CD14-positive monocyte (primary cell): ENCODE results near the gene ESF1. TPM values are rescaled to one million over a fixed set of nuclear protein-coding genes. Genes with fewer than 3 reads are reported as not detected.

Source experiments
- DNase-seq, 3 donors: peaks; one replicate each; pipeline ENCODE4 v3.0.0-alpha.2; 2011 to 2022
- H2AFZ ChIP-seq: 2 replicates; pipeline ENCODE4 v1.6.0; 2012; ENCODE audit warnings: mild to moderate bottlenecking, low read depth, low read length, inconsistent platforms; ENCODE audit not compliant: insufficient read depth, poor library complexity, severe bottlenecking
- H3K27ac ChIP-seq, 2 donors: 1 replicate in 1 of 2; 2 replicates in 1 of 2; pipeline ENCODE4 v1.5.1; 2012 to 2013; ENCODE audit warnings: low read length in 2 of 2, control low read depth in 1 of 2, inconsistent platforms in 1 of 2, low read depth in 1 of 2, mild to moderate bottlenecking in 1 of 2
- H3K27me3 ChIP-seq, 2 donors: one replicate each; pipeline versions ENCODE4 v1.6.0 to v1.6.1; 2011 to 2013; ENCODE audit warnings: low read length in 2 of 2; ENCODE audit not compliant: control insufficient read depth in 2 of 2, insufficient read depth in 2 of 2
- H3K36me3 ChIP-seq, 2 donors: replicated peaks in 1 of 2; 1 replicate in 1 of 2; 2 replicates in 1 of 2; pipeline versions ENCODE4 v1.5.1 to v1.6.1; 2012 to 2013; ENCODE audit warnings: low read length in 2 of 2, control low read depth in 1 of 2, inconsistent platforms in 1 of 2, mild to moderate bottlenecking in 1 of 2; ENCODE audit not compliant: insufficient read depth in 2 of 2, control insufficient read depth in 1 of 2
- H3K4me1 ChIP-seq, 2 donors: 1 replicate in 1 of 2; 2 replicates in 1 of 2; pipeline versions ENCODE4 v1.5.1 to v1.6.1; 2012 to 2013; ENCODE audit warnings: low read length in 2 of 2, control low read depth in 1 of 2, inconsistent platforms in 1 of 2, mild to moderate bottlenecking in 1 of 2, moderate library complexity in 1 of 2; ENCODE audit not compliant: insufficient read depth in 2 of 2, control insufficient read depth in 1 of 2
- H3K4me2 ChIP-seq: replicated peaks from 2 replicates; pipeline ENCODE3; 2012; ENCODE audit warnings: low read length, moderate library complexity, mild to moderate bottlenecking; ENCODE audit not compliant: poor library complexity, severe bottlenecking; ENCODE audit errors: extremely low read depth
- H3K4me3 ChIP-seq, 3 experiments: fragments of 200-600 bp in 1 of 3; sonication (generic) in 1 of 3; replicated peaks in 1 of 3; 1 replicate in 2 of 3; 2 replicates in 1 of 3; pipeline ENCODE4 v1.5.1; 2011 to 2013; ENCODE audit warnings: low read length in 3 of 3, mild to moderate bottlenecking in 3 of 3, control low read depth in 2 of 3, low read depth in 2 of 3, inconsistent platforms in 1 of 3, moderate library complexity in 1 of 3
- H3K79me2 ChIP-seq: 2 replicates; pipeline ENCODE4 v1.6.0; 2012; ENCODE audit warnings: mild to moderate bottlenecking, control low read depth, inconsistent platforms, low read length, moderate library complexity; ENCODE audit not compliant: insufficient read depth
- H3K9ac ChIP-seq: 2 replicates; pipeline ENCODE4 v1.6.0; 2017; ENCODE audit warnings: low read length, mild to moderate bottlenecking; ENCODE audit not compliant: insufficient read depth, poor library complexity, severe bottlenecking
- H3K9me3 ChIP-seq, 2 donors: replicated peaks in 1 of 2; 1 replicate in 1 of 2; 2 replicates in 1 of 2; pipeline versions ENCODE4 v1.5.1 to v1.6.1; 2012 to 2013; ENCODE audit warnings: low read length in 2 of 2, control low read depth in 1 of 2; ENCODE audit not compliant: control insufficient read depth in 1 of 2, insufficient read depth in 1 of 2
- H4K20me1 ChIP-seq: 2 replicates; pipeline ENCODE4 v1.6.0; 2012; ENCODE audit warnings: mild to moderate bottlenecking, low read length, control low read depth, moderate library complexity; ENCODE audit not compliant: insufficient read depth
- H3K27ac Mint-ChIP-seq, 7 donors: one replicate each; pipeline ENCODE4 v1.8.0; 2020; ENCODE audit warnings: mild to moderate bottlenecking in 7 of 7, mixed read lengths in 7 of 7, moderate library complexity in 6 of 7, inconsistent platforms in 2 of 7
- H3K27me3 Mint-ChIP-seq, 3 donors: one replicate each; pipeline ENCODE4 v1.8.0; 2021 to 2022; ENCODE audit warnings: low read depth in 3 of 3, mild to moderate bottlenecking in 3 of 3, mixed read lengths in 3 of 3, moderate library complexity in 3 of 3, inconsistent platforms in 1 of 3
- H3K36me3 Mint-ChIP-seq, 2 donors: one replicate each; pipeline ENCODE4 v1.8.0; 2020; ENCODE audit warnings: mixed read lengths in 2 of 2, inconsistent platforms in 1 of 2, mild to moderate bottlenecking in 1 of 2
- H3K4me1 Mint-ChIP-seq: one replicate; pipeline ENCODE4 v1.8.0; 2020; ENCODE audit warnings: mild to moderate bottlenecking, mixed read lengths
- H3K4me3 Mint-ChIP-seq, 2 donors: one replicate each; pipeline ENCODE4 v1.8.0; 2020; ENCODE audit warnings: mild to moderate bottlenecking in 2 of 2, mixed read lengths in 2 of 2, moderate library complexity in 1 of 2
- H3K9me3 Mint-ChIP-seq, 7 donors: one replicate each; pipeline ENCODE4 v1.8.0; 2020 to 2022; ENCODE audit warnings: mixed read lengths in 7 of 7, mild to moderate bottlenecking in 6 of 7, moderate library complexity in 6 of 7, inconsistent platforms in 2 of 7
- CTCF ChIP-seq: fragments of 200-600 bp; IDR thresholded peaks from one replicate; pipeline ENCODE4 v1.8.0; 2022; ENCODE audit warnings: antibody characterized with exemption, mild to moderate bottlenecking
- WGBS: methylation state at CpG from one replicate; pipeline ENCODE4 v1.1.5; 2013; ENCODE audit warnings: missing lambda C conversion rate; ENCODE audit not compliant: insufficient coverage; 5-methylcytosine and 5-hydroxymethylcytosine counted together
- intact Hi-C, 2 donors: fragments of 100-400 bp; cut with micrococcal nuclease; formaldehyde crosslinking; loops; one replicate each; pipeline versions ENCODE4 v1.15.0 to v1.15.1; 2023
- polyA plus RNA-seq, 3 donors: library from polyadenylated mRNA; depleted of rRNA in 1 of 3; unstranded in 2 of 3; stranded (reverse) in 1 of 3; fragments of 300-500 nt in 2 of 3; fragments of >200 nt in 1 of 3; fragmentation: Illumina TruSeq in 2 of 3; gene quantifications; 1 replicate in 2 of 3; 2 replicates in 1 of 3; pipeline ENCODE4 v1.2.3, GENCODE V29; 2012 to 2021

ESF1 gene
- polyA plus RNA-seq, 3 donors, result 0.73 to 2.3 (median 1.7) TPM

GRCh38 chr20:13778827-13779226, 5.9 kb downstream of the ESF1 start:
- Histone ChIP-seq H3K4me2 (no peak overlapping the region), H3K79me2 (peaks cover 23% of the 10 kb centered on the region), H3K9ac (no peak overlapping the region), H3K4me3 (no peak overlapping the region), H3K9me3 (no peaks in the 10 kb centered on the region), H3K4me1 (peaks cover under 1 to 5% of the 10 kb centered on the region in 2 donors), H3K36me3 (peaks cover 62 to 87% of the 10 kb centered on the region in 2 donors), H3K27me3 (no peaks in the 10 kb centered on the region), H3K27ac (no peak overlapping the region), H4K20me1 (no peaks in the 10 kb centered on the region), H2AFZ (no peak overlapping the region)
- Mint-ChIP-seq H3K4me3 (no peak overlapping the region), H3K36me3 (peaks cover 55 to 62% of the 10 kb centered on the region in 2 donors), H3K4me1 (peaks cover 9% of the 10 kb centered on the region), H3K9me3 (no peaks in the 10 kb centered on the region), H3K27ac (no peak overlapping the region), H3K27me3 (no peaks in the 10 kb centered on the region)
- intact Hi-C loops, result no loop called here
- no CpG with 5 or more reads among the region's 3 CpGs for WGBS
- TF ChIP-seq CTCF, result no peak
- no peak for DNase-seq

GRCh38 chr20:13777171-13777601, 7.5 kb downstream of the ESF1 start:
- intact Hi-C loops, result no loop called here
- peaks cover 6% of the 10 kb centered on the region for H3K4me1 Mint-ChIP-seq
- WGBS, result 0% methylated on average over 2 of the region's 4 CpGs
- Histone ChIP-seq H3K79me2 (peaks cover 13% of the 10 kb centered on the region), H3K4me1 (no peaks in the 10 kb centered on the region), H3K4me2 (no peak overlapping the region), H3K9me3 (no peaks in the 10 kb centered on the region), H2AFZ (no peak overlapping the region), H3K9ac (no peak overlapping the region), H3K36me3 (peaks cover 69 to 96% of the 10 kb centered on the region in 2 donors), H3K4me3 (no peak overlapping the region), H3K27me3 (no peaks in the 10 kb centered on the region), H3K27ac (no peak overlapping the region), H4K20me1 (no peaks in the 10 kb centered on the region)
- H3K27me3 Mint-ChIP-seq, result no peaks in the 10 kb centered on the region
- peaks cover 58 to 67% of the 10 kb centered on the region in 2 donors for H3K36me3 Mint-ChIP-seq
- no peaks in the 10 kb centered on the region for H3K9me3 Mint-ChIP-seq
- DNase-seq, result peak in 2 of 3 donors; percentile 58 to 59
- peak overlapping the region in 3 of 7 donors; percentile 10 to 66 (median 33) for H3K27ac Mint-ChIP-seq
- TF ChIP-seq CTCF, result no peak
- H3K4me3 Mint-ChIP-seq, result no peak overlapping the region
